ENCODE data around the gene PTPN14. TPM values are rescaled to one million over a fixed set of nuclear protein-coding genes. Genes with fewer than 3 reads are reported as not detected.

The PTPN14 gene
- total and polyA plus RNA-seq, 11 donors, result 8.7 to 52.0 (median 33.5) TPM

- no peaks in the 10 kb centered on the region for H3K27me3 ChIP-seq
- no peak for DNase-seq
- H3K36me3 ChIP-seq, result no peaks in the 10 kb centered on the region
- TF ChIP-seq CTCF (IDR thresholded peaks at IDR 0.05) (no peak), POLR2A (IDR thresholded peaks at IDR 0.05) (no peak)
- intact Hi-C loops (cut with DNase I), result no loop called here
- peaks cover 0 to 55% (median 19%) of the 10 kb centered on the region in 12 donors for H3K4me1 ChIP-seq
- no peak overlapping the region for H3K4me3 ChIP-seq
- H3K9me3 ChIP-seq, result no peaks in the 10 kb centered on the region
- 48 to 78% (median 71%) methylated on average over 3 of the region's 3 CpGs for WGBS, 4 donors
- no peak for ATAC-seq
- no peak overlapping the region for H3K27ac ChIP-seq
Measured at GRCh38 chr1:214515544-214516433, 35.6 kb downstream of the PTPN14 start.

- peaks cover 0 to 52% (median 19%) of the 10 kb centered on the region in 12 donors for H3K4me1 ChIP-seq
- 73 to 93% (median 87%) methylated on average over 8 of the region's 8 CpGs for WGBS, 4 donors
Measured at GRCh38 chr1:214514819-214515383, 36.5 kb downstream of the PTPN14 start.

GRCh38 chr1:214514032-214514818 lies 37.2 kb downstream of the PTPN14 start:
- Histone ChIP-seq H3K9me3 (peaks cover 0 to 4% (median 0%) of the 10 kb centered on the region in 12 donors), H3K36me3 (no peaks in the 10 kb centered on the region), H3K4me1 (peaks cover 0 to 52% (median 19%) of the 10 kb centered on the region in 12 donors), H3K27ac (no peak overlapping the region), H3K27me3 (no peaks in the 10 kb centered on the region), H3K4me3 (no peak overlapping the region)
- DNase-seq (no peak), ATAC-seq (peak in 2 of 4 donors; percentile 28 to 48)
- TF ChIP-seq CTCF (IDR thresholded peaks at IDR 0.05), result no peak
- TF ChIP-seq POLR2A (IDR thresholded peaks at IDR 0.05), result no peak
- intact Hi-C loops (cut with DNase I), result no loop called here
- WGBS, 4 donors, result 82 to 89% (median 82%) methylated on average over 9 of the region's 9 CpGs

More at GRCh38 chr1:214514819-214515383, 36.5 kb downstream of the PTPN14 start:
- TF ChIP-seq POLR2A (IDR thresholded peaks at IDR 0.05), result no peak
- intact Hi-C loops (cut with DNase I), result no loop called here
- H3K27me3 ChIP-seq, result no peaks in the 10 kb centered on the region
- no peak overlapping the region for H3K4me3 ChIP-seq
- peaks cover 0 to 2% (median 0%) of the 10 kb centered on the region in 12 donors for H3K9me3 ChIP-seq
- no peak for ATAC-seq
- no peak overlapping the region for H3K27ac ChIP-seq
- no peaks in the 10 kb centered on the region for H3K36me3 ChIP-seq
- no peak for DNase-seq

- Histone ChIP-seq H3K4me1 (peaks cover 0 to 47% (median 19%) of the 10 kb centered on the region in 12 donors), H3K27ac (no peak overlapping the region), H3K4me3 (no peak overlapping the region), H3K27me3 (no peaks in the 10 kb centered on the region), H3K36me3 (no peaks in the 10 kb centered on the region), H3K9me3 (peaks cover 0 to 4% (median 0%) of the 10 kb centered on the region in 12 donors)
- ATAC-seq (peak in 1 of 4 donors; percentile 26), DNase-seq (no peak)
- intact Hi-C loops (cut with DNase I), result no loop called here
- TF ChIP-seq POLR2A (IDR thresholded peaks at IDR 0.05) (no peak), CTCF (IDR thresholded peaks at IDR 0.05) (no peak)
- WGBS, 4 donors, result 77 to 88% (median 82%) methylated on average over 5 of the region's 5 CpGs
Measured at GRCh38 chr1:214513394-214513793, 38.0 kb downstream of the PTPN14 start.
